Measurements from ENCODE around the gene CWC25. TPM values are rescaled to one million over a fixed set of nuclear protein-coding genes. Genes with fewer than 3 reads are reported as not detected.

CWC25 gene
- total RNA-seq, 1 experiment from 2014 or later = 18.2 TPM

GRCh38 chr17:38761612-38762011 lies 63.5 kb downstream of the CWC25 start:
- CTCF ChIA-PET = interaction anchor here (0.7 to 1.4 kb wide), 2 partner anchors 38 to 58 kb away, joined by 3 read pairs; no protein-coding TSS in a partner anchor
- H3K4me1 ChIP-seq = no peaks in the 10 kb centered on the region
- H3K36me3 ChIP-seq (ENCODE audit: control insufficient read depth, insufficient read depth, low read length) = peaks cover 8% of the 10 kb centered on the region
- H3K9me3 ChIP-seq = no peaks in the 10 kb centered on the region
- BruUV-seq (replicated peaks) = no TSS peak
- H3K4me3 ChIP-seq (ENCODE audit: low read depth, low read length) = no peak overlapping the region
- POLR2A ChIA-PET = interaction anchor here (0.5 kb wide), 1 partner anchor 20 kb away, joined by 3 read pairs; no protein-coding TSS in a partner anchor
- Mint-ChIP-seq H3K9me3 (ENCODE audit: unreplicated experiment) (no peaks in the 10 kb centered on the region), H3K27ac (ENCODE audit: unreplicated experiment) (no peak overlapping the region), H3K4me3 (ENCODE audit: unreplicated experiment) (no peak overlapping the region), H3K27me3 (ENCODE audit: insufficient read depth, unreplicated experiment) (no peaks in the 10 kb centered on the region), H3K36me3 (ENCODE audit: insufficient read depth, unreplicated experiment) (peaks cover 87% of the 10 kb centered on the region), H3K4me1 (ENCODE audit: low read depth, unreplicated experiment) (no peaks in the 10 kb centered on the region)
- intact Hi-C loops (cut with micrococcal nuclease; ENCODE audit: unreplicated experiment) = no loop called here
- no peaks in the 10 kb centered on the region for H3K27me3 ChIP-seq (replicated peaks; ENCODE audit: control insufficient read depth, insufficient read depth, low read length)
- peak in 1 of 2 experiments; percentile 22 for TF ChIP-seq CTCF (IDR thresholded peaks at IDR 0.05; ENCODE audit: insufficient read depth in 1 of 2, low read depth in 1 of 2, low read length in 1 of 2, severe bottlenecking in 1 of 2, unreplicated experiment in 1 of 2)
- peak; percentile 56 to 58 for DNase-seq

GRCh38 chr17:38753071-38753506 lies 72.0 kb downstream of the CWC25 start:
- H3K36me3 Mint-ChIP-seq (ENCODE audit: insufficient read depth, unreplicated experiment) = peaks cover 68% of the 10 kb centered on the region
- Histone ChIP-seq H3K36me3 (ENCODE audit: control insufficient read depth, insufficient read depth, low read length) (no peaks in the 10 kb centered on the region; the same call in 1 of the 2 replicates), H3K9me3 (no peaks in the 10 kb centered on the region), H3K27me3 (replicated peaks; ENCODE audit: control insufficient read depth, insufficient read depth, low read length) (no peaks in the 10 kb centered on the region), H3K4me1 (peaks cover 13% of the 10 kb centered on the region), H3K4me3 (ENCODE audit: low read depth, low read length) (peak overlapping the region; percentile 90)
- H3K4me1 Mint-ChIP-seq (ENCODE audit: low read depth, unreplicated experiment) = peaks cover 18% of the 10 kb centered on the region
- H3K27ac Mint-ChIP-seq (ENCODE audit: unreplicated experiment) = peak overlapping the region; percentile 80
- POLR2A ChIA-PET = interaction anchor here (1.1 kb wide), 1 partner anchor 54 kb away, joined by 4 read pairs; no protein-coding TSS in a partner anchor
- peaks cover 2% of the 10 kb centered on the region for H3K27me3 Mint-ChIP-seq (ENCODE audit: insufficient read depth, unreplicated experiment)
- no peak for DNase-seq
- TSS peak; percentile 76 for BruUV-seq (replicated peaks)
- intact Hi-C loops (cut with micrococcal nuclease; ENCODE audit: unreplicated experiment) = loop anchor here (5.0 kb wide), 1 partner anchor 399 kb away; the partner anchor contains the start of gene PLXDC1
- peak overlapping the region; percentile 79 for H3K4me3 Mint-ChIP-seq (ENCODE audit: unreplicated experiment)
- no peak for TF ChIP-seq CTCF (IDR thresholded peaks at IDR 0.05; ENCODE audit: insufficient read depth in 1 of 2, low read depth in 1 of 2, low read length in 1 of 2, severe bottlenecking in 1 of 2, unreplicated experiment in 1 of 2)
- CTCF ChIA-PET = no interaction called here
- H3K9me3 Mint-ChIP-seq (ENCODE audit: unreplicated experiment) = no peaks in the 10 kb centered on the region

GRCh38 chr17:38752308-38753070 lies 72.6 kb downstream of the CWC25 start, which contains the start of gene PSMB3:
PSMB3 (plus strand) TSS chr17:38752741; CDS start chr17:38752827, 86 bp downstream.
- TF ChIP-seq CTCF (IDR thresholded peaks at IDR 0.05; ENCODE audit: insufficient read depth in 1 of 2, low read depth in 1 of 2, low read length in 1 of 2, severe bottlenecking in 1 of 2, unreplicated experiment in 1 of 2) = no peak
- H3K27me3 ChIP-seq (replicated peaks; ENCODE audit: control insufficient read depth, insufficient read depth, low read length) = no peaks in the 10 kb centered on the region
- Mint-ChIP-seq H3K27me3 (ENCODE audit: insufficient read depth, unreplicated experiment) (peaks cover 2% of the 10 kb centered on the region), H3K9me3 (ENCODE audit: unreplicated experiment) (no peaks in the 10 kb centered on the region), H3K36me3 (ENCODE audit: insufficient read depth, unreplicated experiment) (peaks cover 67% of the 10 kb centered on the region), H3K4me1 (ENCODE audit: low read depth, unreplicated experiment) (peaks cover 18% of the 10 kb centered on the region), H3K4me3 (ENCODE audit: unreplicated experiment) (peak within 1 kb of the TSS; percentile 79), H3K27ac (ENCODE audit: unreplicated experiment) (peak within 1 kb of the TSS; percentile 80)
- H3K36me3 ChIP-seq (ENCODE audit: control insufficient read depth, insufficient read depth, low read length) = no peaks in the 10 kb centered on the region; the same call in 1 of the 2 replicates
- no peaks in the 10 kb centered on the region for H3K9me3 ChIP-seq
- peaks cover 13% of the 10 kb centered on the region for H3K4me1 ChIP-seq
- ChIA-PET CTCF (interaction anchor here (1.0 to 1.2 kb wide), 2 partner anchors 76 to 194 kb away, joined by 4 read pairs; no protein-coding TSS in a partner anchor), POLR2A (interaction anchor here (0.6 to 1.2 kb wide), 4 partner anchors 53 to 243 kb away, joined by 3 to 7 read pairs (median 4); partner anchors contain the start of gene RPL23)
- BruUV-seq (replicated peaks) = no TSS peak
- intact Hi-C loops (cut with micrococcal nuclease; ENCODE audit: unreplicated experiment) = loop anchor here (1.0 to 5.0 kb wide), 2 partner anchors 47 to 400 kb away; partner anchors contain the start of genes PIP4K2B and PLXDC1
- peak within 1 kb of the TSS; percentile 90 for H3K4me3 ChIP-seq (ENCODE audit: low read depth, low read length)
- DNase-seq = peak; percentile 98 to 100
